HG03571 (cell line): ENCODE measurements around the gene FAM20B.
"Not testable (repeated sequence)": the region's sequence is repeated elsewhere in the genome, so short reads cannot be mapped to it uniquely, and the experiment has no call there.

Experiments
- ATAC-seq: cut with Tn5 transposase; IDR thresholded peaks from one replicate; pipeline ENCODE4 v1.9.1; 2021; ENCODE audit not compliant: unreplicated experiment

The FAM20B gene

GRCh38 chr1:179023946-179024650 is 1.6 kb upstream of the FAM20B start:
- ATAC-seq: no peak

GRCh38 chr1:179025975-179026812 is 500 bp downstream of the FAM20B start:
- peak; percentile 70 for ATAC-seq

GRCh38 chr1:179026813-179027669 is 1.3 kb downstream of the FAM20B start:
- no peak for ATAC-seq

- ATAC-seq: no peak
Measured at GRCh38 chr1:179029321-179029759, 3.6 kb downstream of the FAM20B start.

- no peak for ATAC-seq
Measured at GRCh38 chr1:179030130-179030529, 4.4 kb downstream of the FAM20B start.

GRCh38 chr1:179030683-179031082 is 5.0 kb downstream of the FAM20B start:
- no peak for ATAC-seq

GRCh38 chr1:179031284-179031683 is 5.6 kb downstream of the FAM20B start:
- no peak for ATAC-seq

GRCh38 chr1:179031855-179032513 is 6.3 kb downstream of the FAM20B start:
- no peak for ATAC-seq

- ATAC-seq: peak; percentile 87
Measured at GRCh38 chr1:179034720-179035119, 9.0 kb downstream of the FAM20B start.

- peak; percentile 43 for ATAC-seq
Measured at GRCh38 chr1:179036844-179037465, 11.3 kb downstream of the FAM20B start.

GRCh38 chr1:179038528-179039281 is 13.0 kb downstream of the FAM20B start:
- no peak for ATAC-seq

GRCh38 chr1:179039502-179040174 is 13.9 kb downstream of the FAM20B start:
- ATAC-seq: not testable (repeated sequence)

GRCh38 chr1:179040175-179040551 is 14.5 kb downstream of the FAM20B start:
- not testable (repeated sequence) for ATAC-seq

GRCh38 chr1:179042087-179042486 is 16.4 kb downstream of the FAM20B start:
- ATAC-seq: no peak

GRCh38 chr1:179042700-179043099 is 17.0 kb downstream of the FAM20B start:
- no peak for ATAC-seq

GRCh38 chr1:179043266-179043665 is 17.6 kb downstream of the FAM20B start:
- no peak for ATAC-seq

GRCh38 chr1:179043907-179044306 is 18.2 kb downstream of the FAM20B start:
- no peak for ATAC-seq

- ATAC-seq: no peak
Measured at GRCh38 chr1:179046808-179047635, 21.3 kb downstream of the FAM20B start.
